ENCODE data around the gene SLC24A3.

Gene SLC24A3

GRCh38 chr20:19272976-19273654 is 60.7 kb downstream of the SLC24A3 start:
- H3K4me2 ChIP-seq (ENCODE audit: low read length), result no peak overlapping the region
- no peak overlapping the region for H3K4me3 ChIP-seq (ENCODE audit: low read depth, low read length)
- no CpG with 5 or more reads among the region's 6 CpGs for WGBS (ENCODE audit: extremely low coverage, insufficient coverage, insufficient read length)
- H4K12ac ChIP-seq (ENCODE audit: low read depth, low read length), result no peak overlapping the region
- H3K14ac ChIP-seq (ENCODE audit: low read length), result no peak overlapping the region
- no peak overlapping the region for H3K23ac ChIP-seq (ENCODE audit: low read length)
- no peak overlapping the region for H2AFZ ChIP-seq (ENCODE audit: insufficient read depth, low read length, poor library complexity)
- H3K79me1 ChIP-seq (ENCODE audit: low read length), result no peaks in the 10 kb centered on the region
- peaks cover 7 to 9% of the 10 kb centered on the region in 2 experiments for H3K4me1 ChIP-seq (ENCODE audit: control insufficient read depth in 1 of 2, insufficient read depth in 2 of 2, low read length in 2 of 2)
- no peaks in the 10 kb centered on the region for H3K27me3 ChIP-seq (ENCODE audit: insufficient read depth, low read length)
- no peaks in the 10 kb centered on the region for H3K9me3 ChIP-seq (ENCODE audit: insufficient read depth, low read depth, low read length)
- no peak overlapping the region for H2AK5ac ChIP-seq (ENCODE audit: low read length)
- no peak overlapping the region for H2BK120ac ChIP-seq (ENCODE audit: insufficient read depth, low read length, poor library complexity)
- no peak for DNase-seq
- no peak overlapping the region for H4K91ac ChIP-seq (ENCODE audit: low read depth, low read length)
- H3K18ac ChIP-seq (ENCODE audit: low read length), result no peak overlapping the region
- H3K36me3 ChIP-seq (ENCODE audit: control insufficient read depth in 1 of 2, insufficient read depth in 2 of 2, low read length in 2 of 2), result no peaks in the 10 kb centered on the region
- H3K79me2 ChIP-seq (ENCODE audit: control insufficient read depth, insufficient read depth, low read length, poor library complexity), result no peaks in the 10 kb centered on the region
- no peak overlapping the region for H3K9ac ChIP-seq (ENCODE audit: low read length)
- no peak overlapping the region for H3K27ac ChIP-seq (ENCODE audit: low read depth, low read length)
- no peak overlapping the region for H2BK5ac ChIP-seq (ENCODE audit: low read depth, low read length, poor library complexity)
- no peak overlapping the region for H4K8ac ChIP-seq (ENCODE audit: low read depth, low read length)
- H3K4ac ChIP-seq (ENCODE audit: low read depth, low read length), result no peak overlapping the region
- no peak overlapping the region for H2BK12ac ChIP-seq (ENCODE audit: low read length)

DNA sequence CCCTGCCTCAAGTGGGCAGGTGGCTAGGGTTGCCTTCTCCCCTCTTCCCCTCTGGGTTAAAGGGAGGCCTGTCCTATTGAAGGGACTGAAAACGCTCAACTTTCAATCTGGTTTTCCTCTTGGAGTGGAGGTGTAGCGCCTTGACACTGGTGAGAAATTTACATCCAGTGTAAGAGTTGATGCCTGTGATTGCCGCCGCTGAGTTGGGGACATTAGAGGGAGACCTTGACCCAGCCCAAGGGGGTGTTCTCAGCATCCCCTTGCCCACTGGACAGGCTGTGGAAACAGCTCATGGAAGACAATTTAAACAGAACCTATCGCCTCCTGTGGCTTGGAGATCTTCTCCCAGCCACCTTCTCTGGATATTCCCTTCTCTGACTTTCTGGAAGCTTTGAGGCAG is 61.6 kb downstream of the SLC24A3 start:
- Histone ChIP-seq H3K4ac (ENCODE audit: low read depth, low read length) (no peak overlapping the region), H2AFZ (ENCODE audit: insufficient read depth, low read length, poor library complexity) (no peak overlapping the region), H4K8ac (ENCODE audit: low read depth, low read length) (no peak overlapping the region), H3K27ac (ENCODE audit: low read depth, low read length) (no peak overlapping the region), H3K79me2 (ENCODE audit: control insufficient read depth, insufficient read depth, low read length, poor library complexity) (no peaks in the 10 kb centered on the region), H3K14ac (ENCODE audit: low read length) (no peak overlapping the region), H3K18ac (ENCODE audit: low read length) (no peak overlapping the region), H3K4me1 (ENCODE audit: control insufficient read depth in 1 of 2, insufficient read depth in 2 of 2, low read length in 2 of 2) (peaks cover 7 to 9% of the 10 kb centered on the region in 2 experiments), H2AK5ac (ENCODE audit: low read length) (no peak overlapping the region), H3K36me3 (ENCODE audit: control insufficient read depth in 1 of 2, insufficient read depth in 2 of 2, low read length in 2 of 2) (no peaks in the 10 kb centered on the region), H2BK5ac (ENCODE audit: low read depth, low read length, poor library complexity) (no peak overlapping the region), H3K4me3 (ENCODE audit: low read depth, low read length) (no peak overlapping the region), H3K23ac (ENCODE audit: low read length) (no peak overlapping the region), H3K79me1 (ENCODE audit: low read length) (no peaks in the 10 kb centered on the region), H2BK12ac (ENCODE audit: low read length) (no peak overlapping the region), H3K27me3 (ENCODE audit: insufficient read depth, low read length) (no peaks in the 10 kb centered on the region), H2BK120ac (ENCODE audit: insufficient read depth, low read length, poor library complexity) (no peak overlapping the region), H4K91ac (ENCODE audit: low read depth, low read length) (no peak overlapping the region), H3K4me2 (ENCODE audit: low read length) (no peak overlapping the region), H4K12ac (ENCODE audit: low read depth, low read length) (no peak overlapping the region), H3K9me3 (ENCODE audit: insufficient read depth, low read depth, low read length) (no peaks in the 10 kb centered on the region), H3K9ac (ENCODE audit: low read length) (no peak overlapping the region)
- DNase-seq, result no peak
- no CpG with 5 or more reads among the region's 5 CpGs for WGBS (ENCODE audit: extremely low coverage, insufficient coverage, insufficient read length)

DNA sequence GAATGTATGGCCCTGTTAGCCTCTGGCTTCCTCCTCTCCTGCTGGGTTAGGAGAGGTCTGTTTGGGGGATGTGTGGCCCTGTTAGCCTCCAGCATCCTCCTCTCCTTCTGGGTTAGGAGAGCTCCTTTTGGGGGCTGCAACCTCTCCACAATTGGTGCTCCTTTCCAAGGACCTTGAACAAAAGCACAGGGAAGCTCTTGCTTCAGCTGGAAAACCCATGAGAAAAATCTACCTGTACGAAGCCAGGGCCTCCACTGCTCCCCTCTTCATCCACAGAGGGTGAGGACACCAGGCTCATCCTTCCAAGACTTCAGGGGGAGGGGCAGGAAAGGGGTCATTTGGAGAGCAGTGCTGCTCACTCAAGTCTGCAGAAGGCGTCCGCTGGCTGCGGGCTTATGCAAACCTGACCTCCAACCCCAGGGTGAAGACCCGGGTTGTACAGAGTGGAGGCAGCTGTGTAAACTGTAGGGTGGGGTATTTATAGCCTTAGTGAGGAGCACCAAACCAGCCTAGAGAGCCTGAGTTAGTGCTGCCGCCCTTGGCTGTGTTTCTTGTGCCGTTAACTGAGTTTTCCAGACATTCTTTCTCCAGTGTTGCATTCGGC is 62.1 kb downstream of the SLC24A3 start:
- Histone ChIP-seq H3K79me2 (ENCODE audit: control insufficient read depth, insufficient read depth, low read length, poor library complexity) (no peaks in the 10 kb centered on the region), H3K4me1 (ENCODE audit: control insufficient read depth in 1 of 2, insufficient read depth in 2 of 2, low read length in 2 of 2) (peaks cover 7 to 9% of the 10 kb centered on the region in 2 experiments), H2AK5ac (ENCODE audit: low read length) (no peak overlapping the region), H3K4me2 (ENCODE audit: low read length) (no peak overlapping the region), H2AFZ (ENCODE audit: insufficient read depth, low read length, poor library complexity) (no peak overlapping the region), H3K4ac (ENCODE audit: low read depth, low read length) (no peak overlapping the region), H3K79me1 (ENCODE audit: low read length) (no peaks in the 10 kb centered on the region), H2BK12ac (ENCODE audit: low read length) (no peak overlapping the region), H3K14ac (ENCODE audit: low read length) (no peak overlapping the region), H3K9me3 (ENCODE audit: insufficient read depth, low read depth, low read length) (no peaks in the 10 kb centered on the region), H3K9ac (ENCODE audit: low read length) (no peak overlapping the region), H2BK5ac (ENCODE audit: low read depth, low read length, poor library complexity) (no peak overlapping the region), H2BK120ac (ENCODE audit: insufficient read depth, low read length, poor library complexity) (no peak overlapping the region), H3K36me3 (ENCODE audit: control insufficient read depth in 1 of 2, insufficient read depth in 2 of 2, low read length in 2 of 2) (no peaks in the 10 kb centered on the region), H4K91ac (ENCODE audit: low read depth, low read length) (no peak overlapping the region), H3K27ac (ENCODE audit: low read depth, low read length) (no peak overlapping the region), H3K18ac (ENCODE audit: low read length) (no peak overlapping the region), H3K4me3 (ENCODE audit: low read depth, low read length) (no peak overlapping the region), H4K8ac (ENCODE audit: low read depth, low read length) (no peak overlapping the region), H3K27me3 (ENCODE audit: insufficient read depth, low read length) (no peaks in the 10 kb centered on the region), H3K23ac (ENCODE audit: low read length) (no peak overlapping the region), H4K12ac (ENCODE audit: low read depth, low read length) (no peak overlapping the region)
- WGBS (ENCODE audit: extremely low coverage, insufficient coverage, insufficient read length), result no CpG with 5 or more reads among the region's 8 CpGs
- DNase-seq, result no peak

GRCh38 chr20:19275038-19275629 is 62.7 kb downstream of the SLC24A3 start:
- Histone ChIP-seq H3K14ac (ENCODE audit: low read length) (no peak overlapping the region), H3K18ac (ENCODE audit: low read length) (no peak overlapping the region), H3K27ac (ENCODE audit: low read depth, low read length) (no peak overlapping the region), H3K4me3 (ENCODE audit: low read depth, low read length) (no peak overlapping the region), H2BK120ac (ENCODE audit: insufficient read depth, low read length, poor library complexity) (no peak overlapping the region), H3K79me2 (ENCODE audit: control insufficient read depth, insufficient read depth, low read length, poor library complexity) (no peaks in the 10 kb centered on the region), H4K12ac (ENCODE audit: low read depth, low read length) (no peak overlapping the region), H3K4me2 (ENCODE audit: low read length) (no peak overlapping the region), H3K4ac (ENCODE audit: low read depth, low read length) (no peak overlapping the region), H3K23ac (ENCODE audit: low read length) (no peak overlapping the region), H2AK5ac (ENCODE audit: low read length) (no peak overlapping the region), H3K36me3 (ENCODE audit: control insufficient read depth in 1 of 2, insufficient read depth in 2 of 2, low read length in 2 of 2) (no peaks in the 10 kb centered on the region), H3K79me1 (ENCODE audit: low read length) (no peaks in the 10 kb centered on the region), H3K9me3 (ENCODE audit: insufficient read depth, low read depth, low read length) (no peaks in the 10 kb centered on the region), H2BK5ac (ENCODE audit: low read depth, low read length, poor library complexity) (no peak overlapping the region), H2BK12ac (ENCODE audit: low read length) (no peak overlapping the region), H4K91ac (ENCODE audit: low read depth, low read length) (no peak overlapping the region), H3K27me3 (ENCODE audit: insufficient read depth, low read length) (no peaks in the 10 kb centered on the region), H3K4me1 (ENCODE audit: control insufficient read depth in 1 of 2, insufficient read depth in 2 of 2, low read length in 2 of 2) (peaks cover 7 to 9% of the 10 kb centered on the region in 2 experiments), H3K9ac (ENCODE audit: low read length) (no peak overlapping the region), H2AFZ (ENCODE audit: insufficient read depth, low read length, poor library complexity) (no peak overlapping the region), H4K8ac (ENCODE audit: low read depth, low read length) (no peak overlapping the region)
- DNase-seq, result peak in 1 of 2 donors; percentile 47
- no CpG with 5 or more reads among the region's 3 CpGs for WGBS (ENCODE audit: extremely low coverage, insufficient coverage, insufficient read length)
